Loucy (cell line): ENCODE measurements around the gene COX7A2L.

Source experiments
- H2AFZ ChIP-seq: fragments of 200-600 bp; sonication (generic); 2 replicates; pipeline ENCODE4 v1.6.0; 2016; ENCODE audit warnings: antibody characterized with exemption, mild to moderate bottlenecking, low read length, moderate library complexity
- H3F3A ChIP-seq: fragments of 200-600 bp; 2 replicates; pipeline ENCODE4 v1.6.0; 2016; ENCODE audit warnings: antibody characterized with exemption, low read depth, mild to moderate bottlenecking
- H3K27me3 ChIP-seq: fragments of 200-600 bp; sonication (generic); 2 replicates; pipeline ENCODE4 v1.6.1; 2014; ENCODE audit warnings: low read length, mild to moderate bottlenecking; ENCODE audit not compliant: insufficient read depth, poor library complexity, severe bottlenecking
- H3K36me3 ChIP-seq: fragments of 200-600 bp; sonication (generic); 2 replicates; pipeline ENCODE4 v1.6.1; 2016; ENCODE audit warnings: low read length; ENCODE audit not compliant: insufficient read depth
- H3K4me1 ChIP-seq: fragments of 200-600 bp; sonication (generic); 2 replicates; pipeline ENCODE4 v1.5.1; 2014; ENCODE audit warnings: low read length, mild to moderate bottlenecking; ENCODE audit not compliant: insufficient read depth, poor library complexity, severe bottlenecking
- H3K4me2 ChIP-seq: fragments of 200-600 bp; sonication (generic); 2 replicates; pipeline ENCODE4 v1.6.0; 2014; ENCODE audit warnings: antibody characterized with exemption, low read length, low read depth, mild to moderate bottlenecking; ENCODE audit not compliant: poor library complexity, severe bottlenecking
- H3K4me3 ChIP-seq: fragments of 200-600 bp; sonication (generic); 2 replicates; pipeline ENCODE4 v1.5.1; 2014; ENCODE audit warnings: low read length, mild to moderate bottlenecking, mixed read lengths; ENCODE audit not compliant: poor library complexity, severe bottlenecking
- H3K79me2 ChIP-seq: fragments of 200-600 bp; sonication (generic); 2 replicates; pipeline ENCODE4 v1.6.1; 2014; ENCODE audit warnings: low read length; ENCODE audit not compliant: insufficient read depth
- H3K9ac ChIP-seq: fragments of 200-600 bp; sonication (generic); 2 replicates; pipeline ENCODE4 v1.6.0; 2014; ENCODE audit warnings: mild to moderate bottlenecking, low read depth, low read length, moderate library complexity; ENCODE audit not compliant: poor library complexity, severe bottlenecking
- H3K9me2 ChIP-seq: fragments of 200-600 bp; sonication (generic); replicated peaks from 2 replicates; pipeline ENCODE4 v1.6.1; 2016; ENCODE audit warnings: low read depth, low read length, mixed read lengths
- H3K9me3 ChIP-seq: fragments of 200-600 bp; sonication (generic); 2 replicates; pipeline ENCODE4 v1.6.1; 2014; ENCODE audit warnings: mild to moderate bottlenecking, antibody characterized with exemption, low read length, low read depth; ENCODE audit not compliant: insufficient read depth
- H4K20me1 ChIP-seq: fragments of 200-600 bp; sonication (generic); 2 replicates; pipeline ENCODE4 v1.6.0; 2014; ENCODE audit warnings: antibody characterized with exemption, low read length, mild to moderate bottlenecking; ENCODE audit not compliant: insufficient read depth, poor library complexity, severe bottlenecking
- CTCF ChIP-seq: fragments of 200-600 bp; sonication (generic); conservative IDR thresholded peaks from 2 replicates; pipeline ENCODE4 v1.5.1; 2014; ENCODE audit warnings: mild to moderate bottlenecking, antibody characterized with exemption, low read length
- EZH2phosphoT487 ChIP-seq: fragments of 200-600 bp; IDR thresholded peaks from 2 replicates; pipeline ENCODE4 v1.6.1; 2018; ENCODE audit warnings: antibody characterized with exemption, mild to moderate bottlenecking, moderate library complexity, borderline replicate concordance

Gene COX7A2L

DNA sequence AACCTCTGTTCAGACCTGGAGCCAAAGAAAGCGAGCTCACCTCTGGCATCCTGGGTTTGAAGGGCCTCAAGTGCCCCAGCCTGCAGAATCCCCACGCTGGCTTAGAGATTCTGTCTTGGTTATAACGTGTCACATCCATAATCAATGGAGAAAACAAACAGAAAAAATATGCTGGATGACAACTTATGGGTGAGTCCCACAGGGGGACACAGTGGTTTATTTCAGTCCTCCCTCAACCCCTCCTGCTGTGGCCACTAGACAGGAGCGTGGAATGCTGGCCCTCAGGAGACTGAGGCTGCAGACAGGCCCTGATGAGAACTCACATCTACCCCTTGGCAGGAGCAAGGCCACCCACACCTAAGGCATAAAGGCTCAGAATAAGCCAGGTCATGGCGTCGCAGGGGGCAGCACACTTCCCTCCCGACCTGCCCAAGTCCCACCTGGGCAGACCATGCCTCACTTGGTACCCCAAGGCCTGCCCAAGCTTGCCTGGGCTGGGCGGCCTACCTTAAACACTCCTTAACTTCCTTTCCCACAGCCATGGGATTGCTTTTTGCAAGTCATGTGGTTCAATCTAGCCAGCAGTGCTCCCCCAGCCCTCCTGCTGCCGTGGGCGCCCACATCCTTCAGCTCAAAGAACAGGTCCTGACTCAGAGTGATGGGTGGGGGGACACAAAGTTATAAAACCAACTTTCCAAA lies 19.9 kb downstream of the COX7A2L start:
- peaks cover 21% of the 10 kb centered on the region; the same call in 1 of the 2 replicates for H3K36me3 ChIP-seq
- no peaks in the 10 kb centered on the region for H4K20me1 ChIP-seq
- H3K27me3 ChIP-seq: no peaks in the 10 kb centered on the region
- no peak overlapping the region for H3K9ac ChIP-seq
- H3K4me2 ChIP-seq: no peak overlapping the region
- no peaks in the 10 kb centered on the region for H3K9me2 ChIP-seq
- no peaks in the 10 kb centered on the region; the same call in 1 of the 2 replicates for H3K79me2 ChIP-seq
- no peak overlapping the region for H3K4me3 ChIP-seq
- TF ChIP-seq CTCF (no peak), EZH2phosphoT487 (no peak)
- H3K4me1 ChIP-seq: no peaks in the 10 kb centered on the region
- no peaks in the 10 kb centered on the region for H3K9me3 ChIP-seq
- no peak overlapping the region for H2AFZ ChIP-seq
- H3F3A ChIP-seq: no peaks in the 10 kb centered on the region

- Histone ChIP-seq H3K4me1 (no peaks in the 10 kb centered on the region), H3K4me2 (no peak overlapping the region), H3K79me2 (no peaks in the 10 kb centered on the region), H3K9ac (no peak overlapping the region), H3K4me3 (no peak overlapping the region), H3F3A (no peaks in the 10 kb centered on the region), H2AFZ (no peak overlapping the region), H3K27me3 (no peaks in the 10 kb centered on the region), H3K9me2 (no peaks in the 10 kb centered on the region), H4K20me1 (no peaks in the 10 kb centered on the region), H3K36me3 (peaks cover 13% of the 10 kb centered on the region; the same call in 1 of the 2 replicates), H3K9me3 (no peaks in the 10 kb centered on the region)
- no peak for TF ChIP-seq EZH2phosphoT487
- TF ChIP-seq CTCF: no peak
Observed at GRCh38 chr2:42340045-42340937, 20.7 kb downstream of the COX7A2L start.

GRCh38 chr2:42339191-42339912 lies 21.7 kb downstream of the COX7A2L start:
- no peak overlapping the region for H3K9ac ChIP-seq
- no peaks in the 10 kb centered on the region for H3K9me2 ChIP-seq
- H3K79me2 ChIP-seq: no peaks in the 10 kb centered on the region
- peaks cover 6% of the 10 kb centered on the region; the same call in 1 of the 2 replicates for H3K36me3 ChIP-seq
- H4K20me1 ChIP-seq: no peaks in the 10 kb centered on the region
- no peaks in the 10 kb centered on the region for H3K4me1 ChIP-seq
- no peak overlapping the region for H2AFZ ChIP-seq
- TF ChIP-seq EZH2phosphoT487 (no peak), CTCF (no peak; the same call in 1 of the 2 replicates)
- no peak overlapping the region for H3K4me2 ChIP-seq
- no peaks in the 10 kb centered on the region for H3K9me3 ChIP-seq
- H3F3A ChIP-seq: no peaks in the 10 kb centered on the region
- no peaks in the 10 kb centered on the region for H3K27me3 ChIP-seq
- no peak overlapping the region for H3K4me3 ChIP-seq
